HG02678 (cell line): ENCODE measurements around the gene TOLLIP.

Source experiments
- ATAC-seq: cut with Tn5 transposase; IDR thresholded peaks from one replicate; pipeline ENCODE4 v1.9.1; 2021; ENCODE audit warnings: mild to moderate bottlenecking, moderate library complexity; ENCODE audit not compliant: unreplicated experiment

The TOLLIP gene

DNA sequence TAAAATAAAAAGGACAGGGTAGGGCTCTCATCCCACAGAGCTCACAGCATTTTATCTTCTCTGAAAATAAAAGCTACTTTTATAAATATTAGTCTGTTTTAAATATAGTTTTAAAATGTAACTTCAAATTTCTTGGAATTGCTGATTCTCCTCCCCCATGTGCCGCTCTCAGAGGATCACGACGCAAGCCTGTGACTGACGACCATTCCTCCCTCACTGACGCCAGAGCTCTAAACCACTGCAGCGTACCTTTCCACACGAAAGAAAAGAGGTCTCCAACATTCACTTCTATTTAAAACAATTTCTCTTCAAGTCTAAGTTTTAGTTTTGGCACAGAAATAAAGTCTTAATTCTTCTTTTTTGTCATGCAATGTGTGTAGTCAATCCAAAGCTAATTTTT is 9.3 kb downstream of the TOLLIP start:
- ATAC-seq: no peak

DNA sequence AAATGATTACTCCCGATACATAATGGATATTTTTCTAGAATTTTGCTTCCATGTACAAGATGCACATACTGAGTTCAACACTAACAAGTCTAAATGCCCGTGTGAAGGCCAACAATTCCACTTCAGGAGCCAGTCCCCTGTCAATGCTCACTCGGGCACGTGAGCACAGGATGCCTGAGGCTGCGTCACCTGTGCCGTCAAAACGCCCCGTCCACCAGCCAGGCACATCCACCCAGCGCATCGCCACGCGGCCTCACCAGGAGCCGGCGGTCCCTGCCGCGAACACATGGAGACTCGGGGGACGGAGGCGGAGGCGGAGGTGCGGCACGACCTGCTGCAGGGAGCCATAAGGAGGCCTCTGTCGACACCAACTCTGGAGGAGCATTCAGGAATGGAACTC is 9.8 kb downstream of the TOLLIP start:
- ATAC-seq: no peak

DNA sequence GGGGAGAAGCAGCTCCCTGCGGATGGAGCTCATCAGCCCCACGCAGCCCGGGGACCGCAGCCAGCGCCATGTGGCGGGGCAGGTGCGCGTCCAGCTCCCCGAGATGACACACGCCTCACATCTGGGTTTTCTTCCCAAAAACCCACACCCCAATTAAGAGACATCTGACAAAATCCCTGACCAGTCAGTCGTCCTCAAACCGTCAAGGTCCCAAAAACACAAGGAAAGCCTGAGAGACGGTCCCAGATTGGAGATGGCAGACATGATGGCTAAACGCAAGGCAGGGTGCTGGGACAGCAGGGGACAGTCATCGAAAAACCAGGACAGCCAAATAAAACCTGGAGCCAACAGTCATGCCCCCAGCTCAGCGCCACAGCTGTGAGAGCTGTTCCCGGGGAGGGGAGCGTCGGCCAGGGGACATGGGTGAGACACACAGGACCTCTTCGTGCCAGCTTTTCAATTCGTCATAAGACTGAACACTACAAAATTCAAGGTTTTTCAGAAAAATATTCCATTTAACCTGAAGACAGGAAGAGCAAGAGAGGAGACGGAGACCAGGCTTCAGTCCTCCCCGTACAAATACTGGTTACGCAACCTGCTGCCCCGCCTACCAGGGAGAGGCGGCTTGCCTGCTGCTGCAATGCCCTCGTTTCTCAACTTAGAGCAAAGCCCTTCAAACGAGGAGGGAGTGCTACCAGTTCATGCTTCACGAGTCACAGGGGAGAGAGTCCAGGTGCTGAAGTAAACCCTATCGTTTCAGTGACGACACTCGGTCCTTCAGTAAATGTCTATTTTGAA is 10.5 kb downstream of the TOLLIP start:
- ATAC-seq: no peak

DNA sequence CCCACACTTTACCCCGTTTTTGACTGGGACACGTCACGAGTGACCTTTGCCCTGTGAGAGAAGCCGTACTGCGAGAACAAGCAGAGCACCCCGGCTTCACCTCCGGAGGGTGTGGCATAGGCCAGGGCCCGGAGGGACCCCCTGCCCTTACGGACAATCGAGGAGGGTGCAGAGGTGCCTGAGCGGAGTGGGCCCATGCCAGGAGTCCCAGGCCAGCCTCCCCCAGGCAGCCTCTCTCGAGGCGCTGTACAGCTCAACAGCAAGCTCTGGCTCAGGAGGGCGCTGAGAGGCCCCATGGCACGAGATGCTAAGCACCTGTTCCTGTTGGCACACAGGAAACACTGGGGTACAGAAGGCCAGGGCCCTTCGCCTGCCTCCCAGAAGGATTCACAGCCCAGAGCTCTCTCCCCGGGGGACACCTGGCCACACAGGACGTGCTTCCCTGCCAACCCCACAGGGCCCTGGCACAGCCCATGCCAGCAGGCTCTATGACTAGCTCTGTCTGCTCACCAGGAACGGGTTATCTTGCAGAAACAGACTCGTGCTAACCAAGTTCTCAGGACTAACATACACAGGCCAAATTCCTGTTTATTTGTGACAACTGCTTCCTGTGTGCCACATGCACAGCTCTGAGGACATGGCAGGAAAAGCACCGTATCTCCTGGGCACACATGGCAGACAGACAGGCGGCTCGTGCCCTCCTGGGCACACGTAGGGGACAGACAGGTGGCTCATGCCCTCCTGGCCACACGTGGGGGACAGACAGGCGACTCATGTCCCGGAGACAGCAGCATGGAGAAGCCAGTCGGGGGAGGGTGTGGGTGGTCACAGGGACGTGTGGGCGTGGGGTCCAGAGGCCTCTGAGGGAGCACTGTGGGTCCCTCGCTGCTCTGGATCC is 11.6 kb downstream of the TOLLIP start:
- ATAC-seq: no peak

DNA sequence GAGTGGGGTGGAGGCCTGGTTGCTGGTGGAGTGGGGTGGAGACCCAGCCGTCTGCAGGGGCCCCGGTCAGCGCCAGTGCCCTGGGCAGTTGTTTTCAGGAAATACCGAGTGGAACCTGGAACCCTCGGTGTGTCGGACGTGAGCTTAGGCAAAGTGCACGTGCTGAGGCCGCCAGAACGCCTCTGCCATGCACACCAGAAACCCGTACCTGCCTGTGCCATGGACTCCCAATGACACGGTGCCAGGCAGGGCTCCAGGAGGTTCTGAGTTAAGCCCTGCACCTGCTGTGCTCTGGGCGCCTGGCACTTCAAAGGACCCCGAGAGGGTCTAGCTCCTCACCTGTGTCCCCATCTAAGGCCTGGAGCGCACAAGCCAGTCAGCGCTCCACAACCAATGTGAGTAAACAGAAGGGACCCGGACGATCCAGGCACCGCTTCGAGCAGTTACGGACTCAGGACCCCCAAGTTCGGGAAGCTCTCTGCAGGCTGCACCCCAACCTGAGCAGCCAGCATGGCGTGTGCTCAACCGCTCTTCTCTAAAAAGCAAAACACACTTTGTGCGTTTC is 12.3 kb downstream of the TOLLIP start:
- no peak for ATAC-seq

DNA sequence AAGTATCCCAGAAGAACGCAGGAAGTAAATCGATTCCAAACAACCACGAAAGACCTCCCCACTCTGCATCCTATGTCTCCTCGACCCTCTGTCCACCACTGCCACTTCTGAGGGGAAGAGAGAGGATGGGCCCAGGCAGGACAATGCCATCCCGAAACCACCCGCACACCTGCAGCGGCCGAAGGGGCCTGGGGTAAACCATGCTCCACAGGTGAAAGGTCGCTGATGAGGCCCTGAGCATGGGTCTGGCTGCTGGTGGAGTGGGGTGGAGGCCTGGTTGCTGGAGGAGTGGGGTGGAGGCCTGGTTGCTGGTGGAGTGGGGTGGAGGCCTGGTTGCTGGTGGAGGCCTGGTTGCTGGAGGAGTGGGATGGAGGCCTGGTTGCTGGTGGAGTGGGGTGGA is 13.1 kb downstream of the TOLLIP start:
- no peak for ATAC-seq

DNA sequence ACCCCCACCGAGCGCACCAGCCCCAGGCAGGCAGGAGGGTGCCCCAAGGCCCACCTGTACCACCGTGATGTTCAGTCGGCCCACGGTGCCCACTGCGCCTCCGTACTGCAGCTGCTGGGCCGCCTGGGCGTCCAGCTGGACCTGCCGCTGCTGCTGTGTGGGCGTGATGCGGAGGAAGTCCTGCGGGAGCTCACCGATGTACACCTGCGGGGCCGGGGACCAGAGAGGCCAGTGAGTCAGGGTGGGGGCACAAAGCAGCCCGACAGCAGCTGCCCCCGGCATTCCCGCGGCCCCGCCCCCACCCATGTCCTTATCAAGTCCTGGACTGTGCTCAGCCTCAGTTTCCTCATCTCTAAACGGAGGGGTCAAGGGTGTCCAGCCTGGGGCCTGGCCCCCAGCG is 13.8 kb downstream of the TOLLIP start:
- ATAC-seq: no peak

DNA sequence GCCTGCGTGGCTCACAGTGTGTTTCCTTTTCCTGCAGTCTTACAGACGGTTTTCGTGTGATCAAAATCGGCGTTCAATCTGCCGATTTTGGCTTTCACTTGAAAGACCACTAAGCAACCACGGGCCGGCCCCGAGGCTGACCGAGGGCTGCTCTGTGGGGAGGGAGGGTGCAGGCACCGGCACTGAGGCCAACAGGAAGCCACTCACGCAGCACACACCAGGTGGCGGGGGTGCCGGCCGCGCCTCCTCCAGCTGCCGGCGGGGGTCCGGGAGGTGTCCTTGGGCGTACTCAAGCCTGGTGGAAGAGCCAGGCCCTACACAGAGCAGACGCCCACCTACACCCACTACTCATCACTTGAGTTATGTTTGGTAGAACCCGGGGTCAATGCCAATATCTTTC is 14.3 kb downstream of the TOLLIP start:
- ATAC-seq: no peak

DNA sequence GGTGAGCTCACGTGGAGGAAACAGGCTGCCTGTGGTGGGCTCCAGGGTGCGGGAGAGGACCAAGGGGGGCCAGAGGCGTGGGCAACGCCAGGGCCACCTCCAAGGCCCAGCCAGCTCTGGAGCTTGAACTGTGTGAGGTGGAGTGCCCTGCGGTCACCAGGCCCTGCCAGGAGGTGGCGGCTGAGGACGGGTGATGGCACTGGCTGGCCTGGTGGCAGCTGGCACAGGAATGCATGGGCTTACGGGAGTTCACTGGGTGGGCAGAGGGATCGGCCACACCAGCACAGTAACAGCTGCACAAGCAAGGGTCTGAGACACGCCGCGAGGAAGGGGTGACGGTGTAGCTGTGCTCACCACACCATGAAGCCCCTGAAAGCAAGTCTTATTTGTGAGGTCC is 15.8 kb downstream of the TOLLIP start:
- no peak for ATAC-seq

DNA sequence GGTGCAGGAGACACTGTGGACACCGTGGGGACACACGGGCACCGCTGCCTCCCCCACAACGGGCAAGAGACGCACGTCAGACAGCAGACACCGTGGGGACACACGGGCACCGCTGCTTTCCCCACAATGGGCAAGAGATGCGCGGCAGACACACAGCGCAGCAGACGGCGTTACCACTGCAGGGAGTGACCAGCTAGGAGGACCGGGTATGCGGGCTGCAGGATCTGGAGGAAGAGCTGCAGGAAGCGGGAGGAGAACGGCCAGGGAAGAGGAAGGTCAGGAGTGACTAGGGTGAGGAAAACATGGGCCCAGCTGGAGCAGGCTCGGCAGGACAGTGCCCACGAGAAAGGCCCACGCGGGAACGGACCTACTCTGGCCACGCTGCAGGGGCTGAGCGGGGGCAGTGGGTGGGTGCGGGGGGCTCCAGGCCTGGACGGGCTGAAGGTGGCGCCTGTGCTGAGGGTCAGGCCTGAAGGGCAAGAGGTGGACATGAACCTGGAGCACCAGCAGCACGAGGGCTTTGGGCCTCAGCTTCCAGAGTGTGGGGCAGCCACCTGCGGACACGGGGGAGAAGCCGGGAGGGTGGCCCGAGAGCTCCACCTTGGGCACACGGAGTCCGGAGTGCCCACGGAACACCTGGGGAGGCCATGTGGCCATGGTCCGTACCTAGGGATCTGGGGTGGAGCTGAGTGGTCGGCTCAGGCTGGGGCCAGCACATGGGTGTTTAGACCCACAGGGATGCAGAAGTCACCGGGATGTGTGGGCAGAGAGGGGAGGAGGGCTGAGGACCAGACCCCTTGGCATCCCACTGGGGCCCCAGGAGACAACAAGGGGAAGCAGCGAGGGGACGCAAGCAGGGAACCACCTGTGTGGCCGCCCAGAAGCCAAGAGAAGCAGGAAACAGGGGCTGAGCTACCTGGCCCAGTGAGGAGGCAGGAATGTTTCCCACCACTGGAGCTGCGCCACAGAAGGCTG is 16.5 kb downstream of the TOLLIP start:
- no peak for ATAC-seq

DNA sequence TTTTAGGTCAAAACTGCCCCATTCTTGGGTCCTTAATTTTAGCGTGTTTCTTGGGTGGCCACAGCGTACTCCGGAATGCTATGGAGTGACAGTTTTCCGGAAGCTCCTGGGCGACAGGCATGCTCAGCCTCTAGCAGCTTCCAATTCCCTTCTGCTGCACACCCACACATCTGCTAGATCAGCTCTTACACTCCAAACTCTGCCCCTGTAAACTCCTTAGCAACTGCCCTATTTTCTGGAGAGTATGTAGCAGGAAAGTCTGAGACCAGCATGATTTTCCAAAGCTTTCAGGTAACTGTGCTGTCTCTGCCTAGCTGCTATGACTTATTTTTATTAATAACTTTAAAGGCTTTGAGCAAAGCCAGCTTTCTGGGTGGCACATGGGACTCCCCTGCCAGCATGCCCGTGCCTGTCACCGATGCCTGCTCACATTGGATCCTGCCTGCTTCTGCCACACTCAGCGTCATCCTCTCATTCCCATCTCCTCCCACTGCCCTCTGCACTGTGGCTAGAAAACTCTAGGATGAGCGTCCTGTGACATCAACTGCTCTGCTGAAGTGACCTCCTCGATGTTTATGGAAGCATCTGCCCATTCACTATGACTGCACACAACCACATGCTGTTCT is 17.3 kb downstream of the TOLLIP start:
- no peak for ATAC-seq

DNA sequence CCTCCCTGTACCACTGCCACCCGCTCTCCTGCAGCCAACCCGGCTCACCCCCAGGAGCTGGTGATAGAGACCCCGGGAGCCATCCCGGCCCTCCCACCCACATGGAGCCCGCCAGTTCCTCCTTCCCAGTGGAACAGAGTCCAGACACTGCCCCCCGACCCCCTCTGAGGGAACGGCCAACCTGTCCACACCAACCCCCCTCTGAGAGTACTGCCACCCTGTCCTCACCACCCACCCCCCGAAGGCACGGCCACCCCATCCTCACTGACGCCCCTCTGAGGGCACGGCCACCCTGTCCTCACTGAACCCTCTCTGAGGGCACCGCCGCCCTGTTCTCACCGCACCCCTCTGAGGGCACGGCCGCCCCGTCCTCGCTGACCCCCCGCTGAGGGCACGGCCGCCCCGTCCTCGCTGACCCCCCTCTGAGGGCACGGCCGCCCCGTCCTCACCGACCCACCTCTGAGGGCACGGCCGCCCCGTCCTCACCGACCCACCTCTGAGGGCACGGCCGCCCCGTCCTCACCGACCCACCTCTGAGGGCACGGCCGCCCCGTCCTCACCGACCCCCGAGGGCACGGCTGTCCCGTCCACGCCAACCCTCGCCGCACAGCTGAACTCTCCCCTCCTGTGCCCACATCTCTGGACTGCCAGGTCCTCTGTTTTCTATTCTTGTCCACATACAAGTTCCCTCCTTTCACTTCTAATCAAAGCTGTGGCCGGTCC is 18.0 kb downstream of the TOLLIP start:
- ATAC-seq: no peak

DNA sequence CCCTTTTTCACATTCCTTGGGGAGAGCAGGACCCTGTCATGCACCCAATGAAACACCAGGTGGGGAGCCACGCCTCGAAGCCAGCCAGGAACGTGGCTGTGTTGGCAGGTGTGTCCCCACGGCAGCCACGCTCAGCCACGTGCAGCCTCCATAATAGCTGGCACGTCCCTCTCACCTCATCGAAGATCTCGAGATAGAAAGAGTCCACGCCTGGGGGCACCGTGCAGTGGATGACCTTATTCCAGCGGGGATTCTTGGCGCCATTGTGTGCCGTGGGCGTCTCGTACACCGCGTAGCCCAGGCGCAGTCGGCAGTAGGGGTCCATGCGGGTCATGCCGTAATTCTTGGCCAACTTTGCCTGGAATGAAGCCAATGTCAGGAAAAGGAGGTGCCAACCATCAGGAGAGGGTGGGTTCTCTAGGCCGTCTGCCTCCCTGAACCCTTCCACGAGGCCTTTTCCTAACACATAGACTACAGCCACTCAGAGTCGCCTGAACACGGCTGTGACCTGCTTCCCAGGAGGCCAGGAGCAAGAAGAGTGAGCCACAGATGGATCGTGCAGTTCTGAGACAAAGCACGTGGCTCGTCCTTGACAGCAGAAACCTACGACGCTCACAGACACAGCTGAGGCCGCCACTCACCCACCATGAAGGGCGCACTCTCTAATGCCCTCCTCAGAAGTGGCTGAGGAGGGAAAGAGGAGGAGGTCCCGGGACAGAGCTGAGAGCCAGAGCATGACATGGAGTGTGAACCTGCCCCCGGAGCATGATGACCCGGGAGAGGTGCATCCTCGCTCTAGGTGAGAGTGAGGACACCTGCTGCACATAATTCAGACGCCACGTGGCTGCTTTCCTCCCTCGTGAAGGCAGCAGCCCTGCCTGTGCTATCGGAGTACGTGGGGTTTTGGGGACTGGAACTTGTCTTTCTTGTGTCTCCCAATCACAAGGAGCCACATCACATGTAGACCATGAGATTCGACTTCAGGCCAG is 19.1 kb downstream of the TOLLIP start:
- ATAC-seq: no peak

DNA sequence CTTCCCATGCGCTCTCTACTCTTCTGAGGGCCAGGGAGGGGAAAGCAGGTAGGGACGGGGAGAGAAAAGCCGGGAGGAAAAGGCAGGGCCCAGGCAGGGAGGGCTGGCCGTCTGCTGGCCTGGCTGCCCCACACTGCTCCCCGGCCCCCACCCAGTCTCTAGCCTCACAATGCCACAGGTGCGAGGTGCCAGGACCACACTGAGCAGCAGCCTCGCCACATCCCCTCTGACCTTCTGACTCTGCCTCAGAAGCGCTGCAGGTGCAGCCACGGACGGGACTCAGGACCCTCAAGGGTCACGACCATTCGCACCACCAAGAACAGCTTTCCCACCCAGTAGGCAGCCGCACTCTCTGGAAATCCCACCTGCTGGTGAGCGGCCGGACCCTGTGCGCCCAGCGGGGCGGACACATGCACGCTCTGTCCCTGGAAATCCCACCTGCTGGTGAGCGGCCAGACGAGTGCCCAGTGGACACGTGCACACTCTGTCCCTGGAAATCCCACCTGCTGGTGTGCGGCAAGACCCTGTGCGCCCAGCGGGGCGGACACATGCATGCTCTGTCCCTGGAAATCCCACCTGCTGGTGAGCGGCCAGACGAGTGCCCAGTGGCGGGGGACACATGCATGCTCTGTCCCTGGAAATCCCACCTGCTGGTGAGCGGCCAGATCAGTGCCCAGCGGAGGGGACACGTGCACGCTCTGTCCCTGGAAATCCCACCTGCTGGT is 20.1 kb downstream of the TOLLIP start:
- no peak for ATAC-seq

DNA sequence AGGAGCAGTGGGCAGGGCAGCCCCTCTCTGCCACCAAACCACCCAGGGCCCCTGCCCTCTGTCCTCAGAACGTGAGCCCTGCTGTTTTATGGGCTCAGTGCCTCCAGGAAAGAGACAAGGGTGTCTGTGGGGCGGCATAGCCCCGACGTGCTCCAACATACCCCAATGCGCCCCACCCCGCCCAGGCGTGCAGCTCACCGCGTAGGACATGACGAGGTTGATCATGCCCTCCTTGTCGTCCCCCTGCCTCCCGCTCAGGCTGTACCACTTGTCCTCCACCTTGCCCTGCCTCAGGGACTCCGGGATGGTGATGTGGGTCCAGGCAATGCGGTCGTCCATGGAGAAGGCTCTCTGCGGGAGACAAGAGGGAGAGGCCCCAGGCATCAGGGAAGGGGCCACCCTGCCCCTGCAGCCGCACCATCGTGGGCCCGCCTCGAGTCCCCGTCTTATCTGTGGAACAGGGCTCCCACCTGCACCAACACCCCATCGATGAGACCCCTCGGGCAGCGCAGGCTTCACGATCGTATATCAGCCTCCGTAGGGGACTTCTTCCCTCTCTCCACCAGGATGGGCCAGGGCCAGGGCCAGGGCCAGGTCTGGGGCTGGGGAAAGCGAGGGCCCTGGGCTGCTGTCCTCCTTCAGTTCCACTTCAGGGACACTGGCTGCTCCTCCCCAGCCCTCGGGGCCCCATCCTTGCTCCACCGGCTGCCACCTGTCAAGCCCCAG is 20.8 kb downstream of the TOLLIP start:
- no peak for ATAC-seq

DNA sequence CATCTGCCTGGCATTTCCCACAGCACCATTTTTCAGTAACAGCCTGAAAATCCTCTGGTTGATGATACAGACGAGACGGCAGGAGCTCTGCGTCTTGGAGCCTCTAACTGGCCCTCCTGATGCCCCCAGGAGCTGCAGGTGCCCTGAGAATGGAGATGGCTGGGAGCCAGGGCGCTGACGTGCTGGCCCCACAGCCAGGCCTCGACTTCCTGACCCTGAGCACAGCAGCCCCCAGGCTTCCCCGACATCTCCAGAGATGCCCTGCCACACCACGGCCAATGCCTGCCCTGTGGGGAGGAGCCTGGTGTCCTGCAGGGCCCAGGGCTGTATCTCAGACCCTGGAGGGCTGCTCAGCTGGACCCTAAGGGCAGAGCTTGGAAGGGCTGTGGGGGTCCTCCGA is 21.5 kb downstream of the TOLLIP start:
- no peak for ATAC-seq

DNA sequence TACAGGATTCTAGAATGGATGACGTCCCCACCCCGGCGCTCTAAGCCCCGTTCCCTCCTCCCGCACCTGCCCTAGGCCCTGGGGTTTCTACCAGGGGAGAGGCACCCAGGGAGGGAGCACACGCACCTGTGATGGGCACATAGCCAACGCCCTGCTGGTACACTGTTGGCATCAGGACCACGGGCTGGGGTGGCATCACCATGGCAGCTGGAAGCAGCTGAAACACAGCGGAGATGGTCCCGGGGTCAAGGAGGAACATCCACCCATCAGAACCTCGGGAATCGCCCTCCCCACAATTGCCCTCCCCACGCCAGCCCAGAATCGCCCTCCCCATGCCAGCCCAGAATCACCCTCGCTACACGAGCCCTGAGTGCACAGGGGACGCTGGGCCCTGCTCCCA is 23.6 kb downstream of the TOLLIP start:
- no peak for ATAC-seq
